Activated CD4-positive, alpha-beta memory T cell treated with anti-CD3 and anti-CD28 coated beads, Interleukin-2, amount 10 ng/mL, durations not matched to agents 7 days and 5 days (primary cell): ENCODE measurements around the gene LAPTM5. TPM values are rescaled to one million over a fixed set of nuclear protein-coding genes. Genes with fewer than 3 reads are reported as not detected.

ENCODE experiments used
- CTCF ChIA-PET: fragments of 350-600 bp; sonication (Branson Sonifier 250); formaldehyde crosslinking; loops from one replicate; lab custom pipeline; 2021; ENCODE audit warnings: antibody characterized with exemption, inconsistent platforms; lab: Charles Lee
- POLR2A ChIA-PET: fragments of 350-600 bp; sonication (Branson Sonifier 250); formaldehyde crosslinking; loops from one replicate; lab custom pipeline; 2021; ENCODE audit warnings: antibody characterized with exemption; lab: Charles Lee
- DNase-seq: peaks from one replicate; pipeline ENCODE4 v3.0.0-alpha.2; 2020
- H3K27ac Mint-ChIP-seq: one replicate; pipeline ENCODE4 v1.8.0; 2021; ENCODE audit warnings: mild to moderate bottlenecking, mixed read lengths
- H3K27me3 Mint-ChIP-seq: one replicate; pipeline ENCODE4 v1.8.0; 2021; ENCODE audit warnings: mixed read lengths
- H3K36me3 Mint-ChIP-seq: one replicate; pipeline ENCODE4 v1.8.0; 2021; ENCODE audit warnings: low read depth, mixed read lengths
- H3K4me1 Mint-ChIP-seq: one replicate; pipeline ENCODE4 v1.8.0; 2021; ENCODE audit warnings: mixed read lengths
- H3K4me3 Mint-ChIP-seq: one replicate; pipeline ENCODE4 v1.8.0; 2021; ENCODE audit warnings: mild to moderate bottlenecking, mixed read lengths
- H3K9me3 Mint-ChIP-seq: one replicate; pipeline ENCODE4 v1.8.0; 2021; ENCODE audit warnings: mixed read lengths
- total RNA-seq, 2 experiments: library from RNA; stranded (reverse); gene quantifications; one replicate each; pipeline ENCODE4 v1.2.3, GENCODE V29; 2021

LAPTM5 gene
- total RNA-seq, 2 experiments from 2014 or later: 481 to 482 TPM

GRCh38 chr1:30728340-30728739 is 29.2 kb downstream of the LAPTM5 start:
- no peaks in the 10 kb centered on the region for H3K9me3 Mint-ChIP-seq
- no peak overlapping the region for H3K4me3 Mint-ChIP-seq
- DNase-seq: no peak
- peaks cover 5% of the 10 kb centered on the region for H3K4me1 Mint-ChIP-seq
- H3K27ac Mint-ChIP-seq: no peak overlapping the region
- POLR2A ChIA-PET: interaction anchor here (1.0 to 2.9 kb wide), 5 partner anchors 10 to 51 kb away, joined by 3 to 18 read pairs (median 9); partner anchors contain the start of gene LAPTM5
- CTCF ChIA-PET: interaction anchor here (1.3 to 6.5 kb wide), 4 partner anchors 9 to 54 kb away, joined by 5 to 58 read pairs (median 30); no protein-coding TSS in a partner anchor
- peaks cover 10% of the 10 kb centered on the region for H3K36me3 Mint-ChIP-seq
- H3K27me3 Mint-ChIP-seq: no peaks in the 10 kb centered on the region

GRCh38 chr1:30727824-30728223 is 29.8 kb downstream of the LAPTM5 start:
- H3K4me3 Mint-ChIP-seq: no peak overlapping the region
- DNase-seq: no peak
- no peaks in the 10 kb centered on the region for H3K9me3 Mint-ChIP-seq
- H3K27ac Mint-ChIP-seq: no peak overlapping the region
- ChIA-PET POLR2A (interaction anchor here (1.0 to 2.9 kb wide), 7 partner anchors 9 to 52 kb away, joined by 3 to 18 read pairs (median 8); partner anchors contain the start of gene LAPTM5), CTCF (interaction anchor here (1.3 to 6.5 kb wide), 4 partner anchors 8 to 55 kb away, joined by 5 to 58 read pairs (median 30); no protein-coding TSS in a partner anchor)
- H3K27me3 Mint-ChIP-seq: no peaks in the 10 kb centered on the region
- peaks cover 7% of the 10 kb centered on the region for H3K36me3 Mint-ChIP-seq
- H3K4me1 Mint-ChIP-seq: peaks cover 3% of the 10 kb centered on the region

- no peaks in the 10 kb centered on the region for H3K4me1 Mint-ChIP-seq
- H3K4me3 Mint-ChIP-seq: no peak overlapping the region
- no peak overlapping the region for H3K27ac Mint-ChIP-seq
- ChIA-PET CTCF (interaction anchor here (0.6 to 6.5 kb wide), 7 partner anchors 7 to 56 kb away, joined by 3 to 58 read pairs (median 5); no protein-coding TSS in a partner anchor), POLR2A (interaction anchor here (0.6 to 2.9 kb wide), 8 partner anchors 8 to 98 kb away, joined by 3 to 18 read pairs (median 6); partner anchors contain the start of gene LAPTM5)
- H3K27me3 Mint-ChIP-seq: no peaks in the 10 kb centered on the region
- H3K36me3 Mint-ChIP-seq: no peaks in the 10 kb centered on the region
- no peaks in the 10 kb centered on the region for H3K9me3 Mint-ChIP-seq
- DNase-seq: no peak
Observed at GRCh38 chr1:30726773-30727684, 30.5 kb downstream of the LAPTM5 start.

GRCh38 chr1:30726236-30726635 is 31.3 kb downstream of the LAPTM5 start:
- no peak overlapping the region for H3K4me3 Mint-ChIP-seq
- DNase-seq: no peak
- H3K4me1 Mint-ChIP-seq: no peaks in the 10 kb centered on the region
- H3K27ac Mint-ChIP-seq: no peak overlapping the region
- H3K9me3 Mint-ChIP-seq: no peaks in the 10 kb centered on the region
- H3K36me3 Mint-ChIP-seq: no peaks in the 10 kb centered on the region
- ChIA-PET CTCF (interaction anchor here (1.1 to 6.5 kb wide), 3 partner anchors 18 to 56 kb away, joined by 3 to 58 read pairs (median 29); no protein-coding TSS in a partner anchor), POLR2A (interaction anchor here (1.0 to 2.9 kb wide), 3 partner anchors 17 to 53 kb away, joined by 3 to 18 read pairs (median 3); no protein-coding TSS in a partner anchor)
- H3K27me3 Mint-ChIP-seq: no peaks in the 10 kb centered on the region

- no peak for DNase-seq
- POLR2A ChIA-PET: interaction anchor here (1.0 to 1.5 kb wide), 3 partner anchors 24 to 54 kb away, joined by 3 to 6 read pairs (median 3); no protein-coding TSS in a partner anchor
- Mint-ChIP-seq H3K27me3 (no peaks in the 10 kb centered on the region), H3K4me3 (no peak overlapping the region), H3K27ac (no peak overlapping the region), H3K36me3 (no peaks in the 10 kb centered on the region), H3K9me3 (no peaks in the 10 kb centered on the region), H3K4me1 (no peaks in the 10 kb centered on the region)
- CTCF ChIA-PET: interaction anchor here (1.0 to 6.5 kb wide), 3 partner anchors 31 to 57 kb away, joined by 3 to 58 read pairs (median 29); no protein-coding TSS in a partner anchor
Observed at GRCh38 chr1:30725450-30726095, 32.0 kb downstream of the LAPTM5 start.

- peaks cover 2% of the 10 kb centered on the region for H3K4me1 Mint-ChIP-seq
- H3K4me3 Mint-ChIP-seq: no peak overlapping the region
- H3K27me3 Mint-ChIP-seq: no peaks in the 10 kb centered on the region
- no peak overlapping the region for H3K27ac Mint-ChIP-seq
- ChIA-PET CTCF (interaction anchor here (0.8 to 6.5 kb wide), 8 partner anchors 8 to 58 kb away, joined by 3 to 58 read pairs (median 10); no protein-coding TSS in a partner anchor), POLR2A (interaction anchor here (1.1 to 1.5 kb wide), 2 partner anchors 24 to 32 kb away, joined by 3 to 6 read pairs; no protein-coding TSS in a partner anchor)
- no peaks in the 10 kb centered on the region for H3K36me3 Mint-ChIP-seq
- DNase-seq: no peak
- no peaks in the 10 kb centered on the region for H3K9me3 Mint-ChIP-seq
Observed at GRCh38 chr1:30724655-30725421, 32.7 kb downstream of the LAPTM5 start.

GRCh38 chr1:30724175-30724574 is 33.4 kb downstream of the LAPTM5 start:
- no peak for DNase-seq
- ChIA-PET CTCF (interaction anchor here (0.8 to 6.5 kb wide), 7 partner anchors 9 to 58 kb away, joined by 3 to 58 read pairs (median 6); no protein-coding TSS in a partner anchor), POLR2A (interaction anchor here (1.5 kb wide), 1 partner anchor 25 kb away, joined by 6 read pairs; no protein-coding TSS in a partner anchor)
- no peak overlapping the region for H3K4me3 Mint-ChIP-seq
- peaks cover 8% of the 10 kb centered on the region for H3K4me1 Mint-ChIP-seq
- no peak overlapping the region for H3K27ac Mint-ChIP-seq
- H3K36me3 Mint-ChIP-seq: no peaks in the 10 kb centered on the region
- H3K9me3 Mint-ChIP-seq: no peaks in the 10 kb centered on the region
- H3K27me3 Mint-ChIP-seq: no peaks in the 10 kb centered on the region

- no peak within 1 kb of the TSS for H3K4me3 Mint-ChIP-seq
- H3K27me3 Mint-ChIP-seq: no peaks in the 10 kb centered on the region
- no peaks in the 10 kb centered on the region for H3K9me3 Mint-ChIP-seq
- peaks cover 8% of the 10 kb centered on the region for H3K4me1 Mint-ChIP-seq
- no peaks in the 10 kb centered on the region for H3K36me3 Mint-ChIP-seq
- H3K27ac Mint-ChIP-seq: no peak within 1 kb of the TSS
- ChIA-PET CTCF (interaction anchor here (1.9 to 6.5 kb wide), 4 partner anchors 20 to 59 kb away, joined by 5 to 58 read pairs (median 14); no protein-coding TSS in a partner anchor), POLR2A (no interaction called here)
- DNase-seq: no peak
Observed at GRCh38 chr1:30723331-30723755, 34.2 kb downstream of the LAPTM5 start, which contains the start of gene MATN1. MATN1 (minus strand) TSS chr1:30723585; CDS start chr1:30723551, 34 bp downstream.

- Mint-ChIP-seq H3K4me1 (peaks cover 16% of the 10 kb centered on the region), H3K4me3 (no peak overlapping the region), H3K9me3 (no peaks in the 10 kb centered on the region), H3K27ac (no peak overlapping the region), H3K27me3 (no peaks in the 10 kb centered on the region), H3K36me3 (no peaks in the 10 kb centered on the region)
- POLR2A ChIA-PET: interaction anchor here (1.1 to 1.5 kb wide), 3 partner anchors 28 to 36 kb away, joined by 3 to 6 read pairs (median 4); partner anchors contain the start of gene LAPTM5
- CTCF ChIA-PET: interaction anchor here (3.6 to 8.3 kb wide), 2 partner anchors 38 to 58 kb away, joined by 67 to 494 read pairs; partner anchors contain the start of gene LAPTM5
- DNase-seq: no peak
Observed at GRCh38 chr1:30721812-30722537, 35.6 kb downstream of the LAPTM5 start.

GRCh38 chr1:30721341-30721793 is 36.2 kb downstream of the LAPTM5 start:
- Mint-ChIP-seq H3K4me1 (peaks cover 18% of the 10 kb centered on the region), H3K27me3 (no peaks in the 10 kb centered on the region), H3K36me3 (no peaks in the 10 kb centered on the region), H3K27ac (no peak overlapping the region), H3K4me3 (no peak overlapping the region), H3K9me3 (peaks cover 4% of the 10 kb centered on the region)
- DNase-seq: no peak
- CTCF ChIA-PET: interaction anchor here (1.6 to 8.3 kb wide), 5 partner anchors 8 to 59 kb away, joined by 5 to 494 read pairs (median 56); partner anchors contain the start of gene LAPTM5
- POLR2A ChIA-PET: interaction anchor here (0.6 to 1.5 kb wide), 4 partner anchors 23 to 37 kb away, joined by 3 to 6 read pairs (median 4); partner anchors contain the start of gene LAPTM5
